Small intestine (tissue), 4 donors: ENCODE data around the gene ZNF528. TPM values are rescaled to one million over a fixed set of nuclear protein-coding genes. Genes with fewer than 3 reads are reported as not detected.

Experiments used
- polyA plus RNA-seq, 4 donors: library from polyadenylated mRNA; stranded (reverse) in 3 of 4; unstranded in 1 of 4; fragments of 200-250 nt in 3 of 4; fragments of 120-200 nt in 1 of 4; gene quantifications; one replicate each; pipeline versions ENCODE4 v1.2.1 to v1.2.3, GENCODE V29; 2013
- donor health status: healthy with polysubstance abuse.
- donor health status: Bipolar disorder and iron deficiency.
- donor health status: healthy.

The ZNF528 gene
- polyA plus RNA-seq, 4 donors = 4.8 to 35.2 (median 5.9) TPM

Other genes with a start within 250 kb of the ZNF528 start
- gene ZNF836, start 226.2 kb upstream of the ZNF528 start, polyA plus RNA-seq = 10 to 100 TPM in 1 of 4 donors, 1 to 10 TPM in 3; 1.8 to 12.3 (median 3.4) TPM
- gene PPP2R1A, start 207.8 kb upstream of the ZNF528 start, polyA plus RNA-seq = 100 to 1,000 TPM; 131 to 228 (median 145) TPM
- 10 to 100 TPM in 1 of 4 donors, 1 to 10 TPM in 3; 1.8 to 13.3 (median 3.1) TPM for gene ZNF766, start 128.3 kb upstream of the ZNF528 start, polyA plus RNA-seq
- gene ZNF480, start 100.7 kb upstream of the ZNF528 start, polyA plus RNA-seq = 10 to 100 TPM in 1 of 4 donors, 1 to 10 TPM in 3; 4.0 to 13.1 (median 6.0) TPM
- 1 to 10 TPM in 2 of 4 donors, under 1 TPM in 1, not detected in 1; 0.22 to 8.4 (median 1.1) TPM for gene ZNF610, start 61.6 kb upstream of the ZNF528 start, polyA plus RNA-seq
- gene ZNF880, start 27.9 kb upstream of the ZNF528 start, polyA plus RNA-seq = 10 to 100 TPM in 1 of 4 donors, 1 to 10 TPM in 3; 6.7 to 18.8 (median 8.7) TPM
- gene ZNF534, start 31.3 kb downstream of the ZNF528 start, polyA plus RNA-seq = under 1 TPM in 2 of 4 donors, not detected in 2; 0.09 to 0.41 TPM
- 1 to 10 TPM in 1 of 4 donors, under 1 TPM in 2, not detected in 1; 0.27 to 2.9 (median 0.73) TPM for gene ZNF578, start 55.7 kb downstream of the ZNF528 start, polyA plus RNA-seq
- 10 to 100 TPM in 1 of 4 donors, 1 to 10 TPM in 3; 1.1 to 15.2 (median 4.1) TPM for gene ZNF808, start 129.8 kb downstream of the ZNF528 start, polyA plus RNA-seq
- gene ZNF701, start 172.4 kb downstream of the ZNF528 start, polyA plus RNA-seq = 10 to 100 TPM in 1 of 4 donors, 1 to 10 TPM in 3; 2.7 to 18.5 (median 5.4) TPM
- 10 to 100 TPM in 2 of 4 donors, 1 to 10 TPM in 2; 4.3 to 84.6 (median 12.7) TPM for gene ZNF83, start 240.5 kb downstream of the ZNF528 start, polyA plus RNA-seq